RWPE1 (cell line): Measurements from ENCODE around the gene TRIP13.
A peak's percentile ranks its signal among the peaks of the same experiment; 100 is the strongest.

Experiments
- CTCF ChIA-PET: fragments of 350-600 bp; sonication (Branson Sonifier 250); formaldehyde crosslinking; extraction: SDS; loops from one replicate; lab custom pipeline; 2021; lab: Yijun Ruan, JAX
- POLR2A ChIA-PET: fragments of 400-600 bp; formaldehyde crosslinking; extraction: SDS; loops from one replicate; lab custom pipeline; 2020; ENCODE audit warnings: antibody characterized with exemption; ENCODE audit not compliant: low non-redundant PET; lab: Yijun Ruan, JAX
- DNase-seq: peaks from one replicate; pipeline ENCODE4 v3.0.0; 2012; ENCODE audit warnings: low spot score
- H3K27ac ChIP-seq: fragments of 450-650 bp; 2 replicates; pipeline ENCODE4 v1.5.1; 2017
- CTCF ChIP-seq: fragments of 450-650 bp; conservative IDR thresholded peaks from 2 replicates; pipeline ENCODE4 v1.5.1; 2017; ENCODE audit warnings: low read depth, mild to moderate bottlenecking

The TRIP13 gene

GRCh38 chr5:884345-885126 is 8.1 kb upstream of the TRIP13 start:
- TF ChIP-seq CTCF = no peak
- ChIA-PET CTCF (no interaction called here), POLR2A (no interaction called here)
- no peak for DNase-seq
- H3K27ac ChIP-seq = peak overlapping the region; percentile 56

GRCh38 chr5:885127-885442 is 7.6 kb upstream of the TRIP13 start:
- POLR2A ChIA-PET = no interaction called here
- peak overlapping the region; percentile 56 for H3K27ac ChIP-seq
- CTCF ChIA-PET = no interaction called here
- no peak for TF ChIP-seq CTCF
- DNase-seq = no peak

- POLR2A ChIA-PET = no interaction called here
- no peak for DNase-seq
- no peak for TF ChIP-seq CTCF
- CTCF ChIA-PET = no interaction called here
- H3K27ac ChIP-seq = no peak overlapping the region
Measured at GRCh38 chr5:885529-885928, 7.2 kb upstream of the TRIP13 start.

GRCh38 chr5:886036-886435 is 6.6 kb upstream of the TRIP13 start:
- no peak overlapping the region for H3K27ac ChIP-seq
- DNase-seq = no peak
- POLR2A ChIA-PET = no interaction called here
- TF ChIP-seq CTCF = no peak
- CTCF ChIA-PET = no interaction called here

GRCh38 chr5:886716-887325 is 5.9 kb upstream of the TRIP13 start:
- no peak for TF ChIP-seq CTCF
- no peak overlapping the region for H3K27ac ChIP-seq
- DNase-seq = no peak
- POLR2A ChIA-PET = no interaction called here
- CTCF ChIA-PET = no interaction called here

- ChIA-PET CTCF (interaction anchor here (1.2 kb wide), 1 partner anchor 14 kb away, joined by 4 read pairs; no protein-coding TSS in a partner anchor), POLR2A (no interaction called here)
- TF ChIP-seq CTCF = no peak
- H3K27ac ChIP-seq = no peak overlapping the region
- DNase-seq = no peak
Measured at GRCh38 chr5:887947-888637, 4.6 kb upstream of the TRIP13 start.
